PFSK-1 (cell line): Measurements from ENCODE around the gene ZNF484.

Experiments used
- POLR2AphosphoS5 ChIP-seq: IDR thresholded peaks from 2 replicates; pipeline ENCODE4 v1.6.1; 2012; ENCODE audit warnings: low read depth, mild to moderate bottlenecking, control low read depth, low read length, moderate library complexity
- SIN3A ChIP-seq: IDR thresholded peaks from 2 replicates; pipeline ENCODE4 v1.6.1; 2012; ENCODE audit warnings: mild to moderate bottlenecking, low read length, moderate library complexity, borderline replicate concordance; ENCODE audit not compliant: insufficient read depth
- TAF1 ChIP-seq: IDR thresholded peaks from 2 replicates; pipeline ENCODE4 v1.6.1; 2012; ENCODE audit warnings: low read length, control low read depth, borderline replicate concordance; ENCODE audit not compliant: insufficient read depth
- TF ChIP-seq, protein P1 (sequence below), 2 experiments: IDR thresholded peaks; 2 replicates each; pipeline versions ENCODE4 v1.6.1 to v1.8.0; 2011 to 2012; ENCODE audit warnings: low read depth in 2 of 2, low read length in 2 of 2, control low read depth in 1 of 2, inconsistent platforms in 1 of 2, mild to moderate bottlenecking in 1 of 2, moderate library complexity in 1 of 2; ENCODE audit not compliant: insufficient read depth in 1 of 2

- TF ChIP-seq SIN3A (no peak), POLR2AphosphoS5 (no peak), TAF1 (no peak)
- TF ChIP-seq, protein P1, sequence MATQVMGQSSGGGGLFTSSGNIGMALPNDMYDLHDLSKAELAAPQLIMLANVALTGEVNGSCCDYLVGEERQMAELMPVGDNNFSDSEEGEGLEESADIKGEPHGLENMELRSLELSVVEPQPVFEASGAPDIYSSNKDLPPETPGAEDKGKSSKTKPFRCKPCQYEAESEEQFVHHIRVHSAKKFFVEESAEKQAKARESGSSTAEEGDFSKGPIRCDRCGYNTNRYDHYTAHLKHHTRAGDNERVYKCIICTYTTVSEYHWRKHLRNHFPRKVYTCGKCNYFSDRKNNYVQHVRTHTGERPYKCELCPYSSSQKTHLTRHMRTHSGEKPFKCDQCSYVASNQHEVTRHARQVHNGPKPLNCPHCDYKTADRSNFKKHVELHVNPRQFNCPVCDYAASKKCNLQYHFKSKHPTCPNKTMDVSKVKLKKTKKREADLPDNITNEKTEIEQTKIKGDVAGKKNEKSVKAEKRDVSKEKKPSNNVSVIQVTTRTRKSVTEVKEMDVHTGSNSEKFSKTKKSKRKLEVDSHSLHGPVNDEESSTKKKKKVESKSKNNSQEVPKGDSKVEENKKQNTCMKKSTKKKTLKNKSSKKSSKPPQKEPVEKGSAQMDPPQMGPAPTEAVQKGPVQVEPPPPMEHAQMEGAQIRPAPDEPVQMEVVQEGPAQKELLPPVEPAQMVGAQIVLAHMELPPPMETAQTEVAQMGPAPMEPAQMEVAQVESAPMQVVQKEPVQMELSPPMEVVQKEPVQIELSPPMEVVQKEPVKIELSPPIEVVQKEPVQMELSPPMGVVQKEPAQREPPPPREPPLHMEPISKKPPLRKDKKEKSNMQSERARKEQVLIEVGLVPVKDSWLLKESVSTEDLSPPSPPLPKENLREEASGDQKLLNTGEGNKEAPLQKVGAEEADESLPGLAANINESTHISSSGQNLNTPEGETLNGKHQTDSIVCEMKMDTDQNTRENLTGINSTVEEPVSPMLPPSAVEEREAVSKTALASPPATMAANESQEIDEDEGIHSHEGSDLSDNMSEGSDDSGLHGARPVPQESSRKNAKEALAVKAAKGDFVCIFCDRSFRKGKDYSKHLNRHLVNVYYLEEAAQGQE (IDR thresholded peaks at IDR 0.05; ENCODE audit: insufficient read depth in 1 of 2, low read depth in 2 of 2, low read length in 2 of 2): no peak
Observed at GRCh38 chr9:92846662-92847145, 31.1 kb downstream of the ZNF484 start.
